ENCODE data around the gene ERCC1.

The ERCC1 gene

DNA sequence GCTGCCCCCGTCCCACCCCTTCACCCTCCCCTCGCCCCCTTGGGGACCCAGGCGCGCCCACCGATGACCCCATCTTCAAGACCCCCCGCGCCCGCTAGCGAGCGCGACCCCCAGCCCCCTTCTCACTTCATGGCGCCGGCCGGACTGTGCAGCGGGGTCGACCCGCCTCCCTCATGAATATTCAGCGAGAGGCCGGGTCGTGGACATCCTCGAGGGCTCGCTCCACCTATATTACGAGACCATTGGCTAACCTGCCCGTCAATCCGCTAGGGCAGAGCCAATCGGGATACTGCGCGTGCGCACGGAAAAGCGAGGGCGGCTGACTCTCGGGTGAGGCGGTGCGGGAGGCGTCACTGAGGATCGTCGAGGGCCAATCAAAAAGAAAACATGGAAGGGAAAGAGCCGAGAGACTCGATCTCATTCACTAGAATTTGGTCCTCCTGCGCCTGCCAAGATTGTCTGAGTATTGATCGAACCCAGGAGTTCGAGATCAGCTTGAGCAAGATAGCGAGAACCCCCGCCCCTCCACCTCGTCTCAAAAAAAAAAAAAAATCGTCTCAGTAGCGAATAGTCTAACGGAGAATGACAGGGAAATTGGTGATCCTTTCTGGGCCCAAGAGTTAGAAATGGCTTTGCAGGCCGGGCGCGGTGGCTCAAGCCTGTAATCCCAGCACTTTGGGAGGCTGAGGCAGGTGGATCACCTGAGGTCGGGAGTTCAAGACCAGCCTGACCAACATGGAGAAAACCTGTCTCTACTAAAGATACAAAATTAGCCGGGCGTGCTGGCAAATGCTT lies 53.1 kb downstream of the ERCC1 start, which contains the start of gene ERCC2:
Gene ERCC2, minus strand, starts transcription at position 164 of the 795 bp plus-strand sequence. Its CDS starts 33 bp downstream, at position 131.
- H3K4me3 ChIP-seq (ENCODE audit: low read depth in 1 of 2, low read length in 1 of 2): peak within 1 kb of the TSS; percentile 58 to 91

DNA sequence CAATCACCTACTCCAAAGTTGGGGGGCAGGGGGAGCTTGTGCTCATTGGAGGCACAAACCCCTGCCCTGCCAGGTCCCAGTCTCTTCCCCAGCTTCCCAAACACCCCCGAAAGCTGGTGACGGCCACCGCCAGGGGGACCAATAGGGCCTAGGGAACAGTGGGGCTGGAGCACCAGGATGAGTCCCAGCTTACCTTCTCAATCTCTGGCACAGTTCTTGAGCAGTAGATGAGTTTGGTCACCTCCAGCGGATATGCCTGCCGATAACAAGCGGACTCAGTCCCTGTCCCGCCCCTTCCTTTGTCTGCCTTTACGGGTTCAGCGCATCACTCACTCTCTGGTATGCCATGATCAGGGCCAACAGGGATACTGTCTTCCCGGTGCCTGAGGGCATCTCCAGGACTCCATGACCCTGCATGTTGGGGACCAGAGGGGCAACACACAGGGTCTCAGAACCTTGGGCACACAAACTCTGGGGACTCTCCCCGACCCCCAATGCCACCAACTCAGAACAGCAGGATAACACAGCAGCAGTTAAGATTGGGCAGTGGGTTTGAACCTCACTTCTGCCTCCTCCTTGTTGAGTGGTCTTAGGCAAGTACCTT lies 54.9 kb downstream of the ERCC1 start:
- no peak overlapping the region for H3K27ac ChIP-seq
- H3K4me3 ChIP-seq (ENCODE audit: low read depth in 1 of 2, low read length in 1 of 2): no peak overlapping the region
- no peaks in the 10 kb centered on the region for H3K9me3 ChIP-seq
- H3K36me3 ChIP-seq: peaks cover 2% of the 10 kb centered on the region
- TF ChIP-seq, protein P1, sequence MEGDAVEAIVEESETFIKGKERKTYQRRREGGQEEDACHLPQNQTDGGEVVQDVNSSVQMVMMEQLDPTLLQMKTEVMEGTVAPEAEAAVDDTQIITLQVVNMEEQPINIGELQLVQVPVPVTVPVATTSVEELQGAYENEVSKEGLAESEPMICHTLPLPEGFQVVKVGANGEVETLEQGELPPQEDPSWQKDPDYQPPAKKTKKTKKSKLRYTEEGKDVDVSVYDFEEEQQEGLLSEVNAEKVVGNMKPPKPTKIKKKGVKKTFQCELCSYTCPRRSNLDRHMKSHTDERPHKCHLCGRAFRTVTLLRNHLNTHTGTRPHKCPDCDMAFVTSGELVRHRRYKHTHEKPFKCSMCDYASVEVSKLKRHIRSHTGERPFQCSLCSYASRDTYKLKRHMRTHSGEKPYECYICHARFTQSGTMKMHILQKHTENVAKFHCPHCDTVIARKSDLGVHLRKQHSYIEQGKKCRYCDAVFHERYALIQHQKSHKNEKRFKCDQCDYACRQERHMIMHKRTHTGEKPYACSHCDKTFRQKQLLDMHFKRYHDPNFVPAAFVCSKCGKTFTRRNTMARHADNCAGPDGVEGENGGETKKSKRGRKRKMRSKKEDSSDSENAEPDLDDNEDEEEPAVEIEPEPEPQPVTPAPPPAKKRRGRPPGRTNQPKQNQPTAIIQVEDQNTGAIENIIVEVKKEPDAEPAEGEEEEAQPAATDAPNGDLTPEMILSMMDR (IDR thresholded peaks at IDR 0.05): no peak
- H3K4me1 ChIP-seq (ENCODE audit: control insufficient read depth in 1 of 2, insufficient read depth in 1 of 2, low read depth in 1 of 2, low read length in 1 of 2): peaks cover 11 to 14% of the 10 kb centered on the region in 2 experiments
- no peaks in the 10 kb centered on the region for H3K27me3 ChIP-seq

More for the DNA sequence above, 53.1 kb downstream of the ERCC1 start, which contains the start of gene ERCC2:
- Histone ChIP-seq H3K27me3 (no peaks in the 10 kb centered on the region), H3K4me1 (ENCODE audit: control insufficient read depth in 1 of 2, insufficient read depth in 1 of 2, low read depth in 1 of 2, low read length in 1 of 2) (peaks cover 11 to 14% of the 10 kb centered on the region in 2 experiments), H3K9me3 (no peaks in the 10 kb centered on the region), H3K36me3 (no peaks in the 10 kb centered on the region), H3K27ac (peak within 1 kb of the TSS; percentile 69)
- TF ChIP-seq, protein P1 (IDR thresholded peaks at IDR 0.05): no peak

DNA sequence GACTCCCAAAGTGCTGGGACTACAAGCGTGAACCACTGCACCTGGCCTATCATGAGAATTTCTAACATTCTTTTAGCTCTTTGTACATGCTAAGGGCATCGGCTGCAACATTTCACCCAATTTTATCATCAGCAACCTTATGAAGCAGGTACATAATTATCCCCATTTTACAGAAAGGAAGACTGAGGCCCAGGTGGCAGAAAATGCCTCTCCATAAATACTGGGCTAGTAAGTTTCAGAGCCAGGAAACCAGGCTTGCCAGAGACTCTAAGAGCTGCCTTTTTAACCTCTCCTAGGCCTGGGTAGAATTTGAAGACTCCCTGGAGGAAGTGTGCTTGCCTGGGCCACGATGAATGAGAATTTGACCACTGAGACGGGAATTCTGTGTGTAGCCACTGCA lies 55.6 kb downstream of the ERCC1 start:
- TF ChIP-seq, protein P1 (IDR thresholded peaks at IDR 0.05): no peak
- Histone ChIP-seq H3K4me1 (ENCODE audit: control insufficient read depth in 1 of 2, insufficient read depth in 1 of 2, low read depth in 1 of 2, low read length in 1 of 2) (peaks cover 11 to 14% of the 10 kb centered on the region in 2 experiments), H3K27me3 (no peaks in the 10 kb centered on the region), H3K27ac (no peak overlapping the region), H3K9me3 (no peaks in the 10 kb centered on the region), H3K36me3 (peaks cover 7% of the 10 kb centered on the region), H3K4me3 (ENCODE audit: low read depth in 1 of 2, low read length in 1 of 2) (no peak overlapping the region)

DNA sequence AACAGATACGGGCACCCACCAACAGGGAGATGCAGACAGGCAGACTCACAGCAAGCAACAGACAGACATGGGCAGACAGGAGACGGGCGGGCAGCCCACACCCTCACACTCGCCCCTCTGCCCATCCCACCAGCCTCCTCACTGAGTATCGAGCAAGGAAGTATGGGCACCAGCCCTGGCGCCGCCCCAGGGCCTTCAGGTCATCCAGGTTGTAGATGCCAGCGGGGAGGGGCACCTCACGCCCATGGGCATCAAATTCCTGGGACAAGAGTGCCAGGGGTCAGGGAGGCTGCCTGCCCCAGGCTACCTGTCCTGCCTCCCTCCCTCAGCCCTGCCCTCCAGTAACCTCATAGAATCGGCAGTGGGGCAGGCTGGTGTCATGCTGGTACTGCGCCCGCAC lies 59.0 kb downstream of the ERCC1 start:
- Histone ChIP-seq H3K27ac (no peak overlapping the region), H3K27me3 (no peaks in the 10 kb centered on the region), H3K4me3 (ENCODE audit: low read depth in 1 of 2, low read length in 1 of 2) (no peak overlapping the region), H3K9me3 (no peaks in the 10 kb centered on the region), H3K36me3 (peaks cover 7% of the 10 kb centered on the region), H3K4me1 (ENCODE audit: control insufficient read depth in 1 of 2, insufficient read depth in 1 of 2, low read depth in 1 of 2, low read length in 1 of 2) (peaks cover 0 to under 1% of the 10 kb centered on the region in 2 experiments)
- TF ChIP-seq, protein P1 (IDR thresholded peaks at IDR 0.05): no peak

DNA sequence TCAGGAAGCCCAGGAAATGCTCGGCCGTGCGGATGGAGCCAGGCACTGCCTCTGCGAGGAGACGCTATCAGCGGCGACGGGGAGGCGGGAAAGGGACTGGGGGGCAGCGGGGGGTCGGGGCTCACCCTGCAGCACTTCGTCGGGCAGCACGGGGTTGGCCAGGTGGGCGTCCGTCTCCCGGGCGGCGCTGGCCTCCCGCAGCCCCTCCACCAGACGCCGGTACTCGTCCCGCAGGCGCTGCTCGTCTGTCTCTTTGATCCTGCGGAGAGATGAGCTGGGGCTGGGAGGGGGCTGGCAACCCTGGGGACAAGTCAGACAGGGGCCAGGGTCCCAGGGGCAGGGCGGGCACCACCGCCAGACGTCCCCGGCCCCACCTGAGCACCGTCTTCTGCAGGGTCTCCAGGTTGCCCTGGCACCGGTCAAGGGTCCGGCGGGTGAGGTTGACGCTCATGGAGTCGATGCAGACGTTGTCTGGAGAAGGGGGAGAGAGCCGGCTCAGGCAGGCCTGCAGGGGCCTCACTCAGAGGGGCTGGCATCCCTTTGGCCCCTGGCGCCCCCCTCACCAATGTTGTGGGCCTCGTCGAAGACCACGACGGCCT lies 59.8 kb downstream of the ERCC1 start:
- Histone ChIP-seq H3K4me1 (ENCODE audit: control insufficient read depth in 1 of 2, insufficient read depth in 1 of 2, low read depth in 1 of 2, low read length in 1 of 2) (no peaks in the 10 kb centered on the region), H3K27me3 (no peaks in the 10 kb centered on the region), H3K9me3 (no peaks in the 10 kb centered on the region), H3K4me3 (ENCODE audit: low read depth in 1 of 2, low read length in 1 of 2) (no peak overlapping the region), H3K27ac (no peak overlapping the region), H3K36me3 (peaks cover 7% of the 10 kb centered on the region)
- TF ChIP-seq, protein P1 (IDR thresholded peaks at IDR 0.05): no peak

All from neutrophil (primary cell).